ENCODE data around the gene CFAP46.

The CFAP46 gene

DNA sequence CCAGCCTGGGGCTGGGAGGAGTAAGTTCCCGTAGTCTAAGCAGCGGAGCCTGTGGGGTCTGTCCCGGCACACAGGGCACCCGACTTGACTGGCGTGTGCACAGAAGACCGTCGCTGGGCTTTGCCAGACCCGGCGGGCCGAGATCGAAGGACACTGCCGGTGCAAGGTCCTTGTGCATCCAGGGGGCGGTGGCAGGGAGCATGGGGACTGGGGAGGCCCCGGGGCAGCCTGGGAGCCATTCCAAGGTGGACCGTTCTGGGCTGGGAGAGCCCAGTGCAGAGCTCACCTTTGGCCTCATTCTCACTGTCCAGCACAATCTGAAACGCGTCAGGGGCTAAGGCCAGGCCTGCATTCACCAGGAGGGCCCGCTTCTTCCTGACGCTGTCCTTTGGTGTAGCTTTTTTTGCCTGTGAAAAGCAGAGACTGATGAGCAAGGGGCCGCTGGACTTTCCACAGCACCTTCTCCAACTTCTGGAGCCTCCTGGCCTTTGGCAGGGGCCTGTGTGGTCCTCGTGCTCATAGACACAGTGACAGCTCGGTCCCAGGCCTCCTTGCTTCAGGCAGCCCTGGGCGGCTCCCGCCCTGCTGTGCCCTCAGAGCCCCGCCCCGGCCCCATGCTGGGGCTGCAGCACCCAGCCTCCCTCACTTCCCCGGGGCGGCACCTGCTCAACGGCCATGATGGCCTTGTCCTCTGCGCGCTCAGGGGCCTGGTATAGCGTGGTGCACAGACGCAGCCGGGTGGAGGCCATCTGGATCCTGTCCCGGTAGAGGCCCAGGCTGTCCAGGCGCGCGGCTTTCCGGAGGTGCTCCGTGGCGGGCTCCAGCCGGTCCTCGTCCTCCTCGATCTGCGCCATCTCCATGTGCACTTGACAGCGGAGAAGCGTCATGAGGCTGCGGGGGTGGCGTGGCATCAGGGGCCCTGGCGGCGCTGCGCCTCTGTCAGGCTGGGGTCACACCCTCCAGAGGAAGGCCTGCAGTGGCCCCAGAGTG, 20.3 kb downstream of the CFAP46 start:
- H3K18ac ChIP-seq (ENCODE audit: low read depth in 1 of 2, low read length in 2 of 2) = no peak overlapping the region
- no peak overlapping the region for H4K91ac ChIP-seq (ENCODE audit: low read length)
- H3K9me3 ChIP-seq (ENCODE audit: control insufficient read depth, low read length) = no peaks in the 10 kb centered on the region
- H3K4ac ChIP-seq (ENCODE audit: low read depth in 1 of 2, low read length in 2 of 2) = no peak overlapping the region
- H2AFZ ChIP-seq (ENCODE audit: low read depth, low read length) = no peak overlapping the region
- DNase-seq = no peak
- H3K27ac ChIP-seq (ENCODE audit: low read length, poor library complexity, severe bottlenecking) = no peak overlapping the region
- H3K79me1 ChIP-seq (replicated peaks; ENCODE audit: low read length, poor library complexity, severe bottlenecking) = no peaks in the 10 kb centered on the region
- no peaks in the 10 kb centered on the region for H3K36me3 ChIP-seq (ENCODE audit: control insufficient read depth in 1 of 2, insufficient read depth in 2 of 2, low read depth in 1 of 2, low read length in 2 of 2)
- no peak overlapping the region for H2BK15ac ChIP-seq (ENCODE audit: low read depth, poor library complexity, severe bottlenecking)
- H2BK12ac ChIP-seq (ENCODE audit: low read length in 2 of 2) = no peak overlapping the region
- no peak overlapping the region for H4K8ac ChIP-seq (ENCODE audit: low read length)
- H2AK5ac ChIP-seq (ENCODE audit: low read length, severe bottlenecking) = no peak overlapping the region
- H2BK120ac ChIP-seq (ENCODE audit: low read depth, low read length) = no peak overlapping the region
- peaks cover 5% of the 10 kb centered on the region for H3K4me1 ChIP-seq (ENCODE audit: control insufficient read depth, insufficient read depth, low read depth, low read length)
- no peak overlapping the region for H3K14ac ChIP-seq (ENCODE audit: low read length in 2 of 2)
- H3K9ac ChIP-seq (ENCODE audit: low read length) = no peak overlapping the region
- H3K4me2 ChIP-seq (ENCODE audit: low read length, poor library complexity, severe bottlenecking) = no peak overlapping the region
- H2BK5ac ChIP-seq (ENCODE audit: low read depth, low read length, poor library complexity, severe bottlenecking) = no peak overlapping the region
- peaks cover 0 to 32% of the 10 kb centered on the region in 2 experiments for H3K27me3 ChIP-seq (ENCODE audit: control insufficient read depth in 1 of 2, insufficient read depth in 1 of 2, low read length in 2 of 2)
- H3K4me3 ChIP-seq (ENCODE audit: insufficient read depth in 1 of 2, low read depth in 1 of 2, low read length in 2 of 2) = no peak overlapping the region
- no peak overlapping the region for H3K23ac ChIP-seq (ENCODE audit: low read length in 2 of 2)
- WGBS = 92% methylated on average over 52 of the region's 52 CpGs

DNA sequence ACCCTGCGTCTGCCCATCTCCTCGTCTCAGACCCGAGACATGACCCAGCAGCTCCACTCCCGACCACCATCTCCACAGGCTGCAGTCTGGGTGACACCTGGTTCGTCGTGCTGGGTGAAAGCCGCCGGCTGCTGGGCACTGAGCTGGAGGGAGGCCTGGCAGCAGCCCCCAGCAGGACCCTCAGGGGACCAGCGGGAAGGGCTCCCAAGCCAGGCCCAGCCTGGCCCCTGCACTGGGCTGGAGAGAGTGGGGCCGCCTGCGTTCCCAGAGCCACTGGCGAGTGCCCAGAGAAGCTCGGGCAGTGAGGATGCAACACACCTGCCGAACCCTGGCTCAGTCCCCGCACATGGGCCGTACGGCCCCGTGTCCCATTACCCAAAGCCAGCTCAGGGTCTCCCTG, 21.3 kb downstream of the CFAP46 start:
- Histone ChIP-seq H2AFZ (ENCODE audit: low read depth, low read length) (no peak overlapping the region), H2BK5ac (ENCODE audit: low read depth, low read length, poor library complexity, severe bottlenecking) (no peak overlapping the region), H3K4me3 (ENCODE audit: insufficient read depth in 1 of 2, low read depth in 1 of 2, low read length in 2 of 2) (peak overlapping the region in 1 of 2 experiments; percentile 32), H3K79me1 (replicated peaks; ENCODE audit: low read length, poor library complexity, severe bottlenecking) (no peaks in the 10 kb centered on the region), H3K9me3 (ENCODE audit: control insufficient read depth, low read length) (no peaks in the 10 kb centered on the region), H2AK5ac (ENCODE audit: low read length, severe bottlenecking) (no peak overlapping the region), H3K9ac (ENCODE audit: low read length) (no peak overlapping the region), H3K4me2 (ENCODE audit: low read length, poor library complexity, severe bottlenecking) (no peak overlapping the region), H2BK120ac (ENCODE audit: low read depth, low read length) (no peak overlapping the region), H2BK15ac (ENCODE audit: low read depth, poor library complexity, severe bottlenecking) (no peak overlapping the region), H3K14ac (ENCODE audit: low read length in 2 of 2) (no peak overlapping the region), H3K27me3 (ENCODE audit: control insufficient read depth in 1 of 2, insufficient read depth in 1 of 2, low read length in 2 of 2) (peaks cover 0 to 26% of the 10 kb centered on the region in 2 experiments), H3K18ac (ENCODE audit: low read depth in 1 of 2, low read length in 2 of 2) (no peak overlapping the region), H3K4me1 (ENCODE audit: control insufficient read depth, insufficient read depth, low read depth, low read length) (peaks cover 5% of the 10 kb centered on the region), H2BK12ac (ENCODE audit: low read length in 2 of 2) (no peak overlapping the region), H3K27ac (ENCODE audit: low read length, poor library complexity, severe bottlenecking) (no peak overlapping the region), H4K8ac (ENCODE audit: low read length) (no peak overlapping the region), H3K23ac (ENCODE audit: low read length in 2 of 2) (no peak overlapping the region), H3K4ac (ENCODE audit: low read depth in 1 of 2, low read length in 2 of 2) (no peak overlapping the region), H3K36me3 (ENCODE audit: control insufficient read depth in 1 of 2, insufficient read depth in 2 of 2, low read depth in 1 of 2, low read length in 2 of 2) (no peaks in the 10 kb centered on the region), H4K91ac (ENCODE audit: low read length) (no peak overlapping the region)
- no peak for DNase-seq
- 93% methylated on average over 18 of the region's 18 CpGs for WGBS

DNA sequence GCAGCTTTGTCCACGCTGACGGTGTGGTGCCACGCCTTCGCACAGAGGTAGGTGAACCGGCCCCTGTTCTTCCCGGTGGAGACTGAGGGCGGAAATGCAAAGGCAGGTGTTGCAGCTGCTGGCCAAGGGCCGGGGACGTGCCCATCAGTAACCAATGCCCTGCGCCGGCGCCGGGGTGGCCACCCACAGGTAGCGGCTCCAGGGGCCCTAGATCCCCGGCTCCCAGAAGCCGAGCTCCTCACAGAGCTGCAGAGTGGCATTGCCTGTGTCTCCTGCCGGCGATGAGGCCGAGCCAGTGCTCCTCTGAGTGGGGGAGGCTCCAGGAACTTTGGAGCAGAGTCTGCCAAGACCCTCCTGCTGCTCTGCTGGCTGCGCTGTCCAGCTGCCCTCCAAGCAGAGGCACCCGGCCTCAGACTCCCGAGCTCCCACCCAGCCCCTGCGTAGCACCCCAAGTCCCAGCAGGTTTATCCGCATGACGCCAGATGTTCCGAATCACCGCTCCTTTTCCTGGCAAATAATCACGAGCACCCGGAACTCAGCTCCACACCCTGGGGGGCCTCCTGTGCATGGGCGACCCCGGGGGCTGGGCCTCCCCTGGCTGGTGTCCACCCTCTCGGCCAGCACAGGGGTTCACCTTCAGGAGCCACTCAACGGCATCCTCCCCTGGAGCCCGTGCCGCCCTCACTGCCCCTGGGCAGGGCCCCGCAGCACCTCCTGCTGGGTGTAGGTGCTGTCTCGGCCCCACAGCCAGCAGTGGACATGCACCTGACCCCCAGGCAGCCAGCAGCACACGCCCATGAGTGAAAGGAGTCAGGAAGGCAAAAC, 22.1 kb downstream of the CFAP46 start:
- H2AFZ ChIP-seq (ENCODE audit: low read depth, low read length) = no peak overlapping the region
- no peak overlapping the region for H4K91ac ChIP-seq (ENCODE audit: low read length)
- no peak overlapping the region for H3K14ac ChIP-seq (ENCODE audit: low read length in 2 of 2)
- H3K4me2 ChIP-seq (ENCODE audit: low read length, poor library complexity, severe bottlenecking) = no peak overlapping the region
- H3K4me1 ChIP-seq (ENCODE audit: control insufficient read depth, insufficient read depth, low read depth, low read length) = peaks cover 5% of the 10 kb centered on the region
- no peak overlapping the region for H2BK15ac ChIP-seq (ENCODE audit: low read depth, poor library complexity, severe bottlenecking)
- no peak overlapping the region for H3K4ac ChIP-seq (ENCODE audit: low read depth in 1 of 2, low read length in 2 of 2)
- no peak overlapping the region for H2BK120ac ChIP-seq (ENCODE audit: low read depth, low read length)
- H3K79me1 ChIP-seq (replicated peaks; ENCODE audit: low read length, poor library complexity, severe bottlenecking) = no peaks in the 10 kb centered on the region
- no peak overlapping the region for H2BK5ac ChIP-seq (ENCODE audit: low read depth, low read length, poor library complexity, severe bottlenecking)
- no peak overlapping the region for H2BK12ac ChIP-seq (ENCODE audit: low read length in 2 of 2)
- no peak for DNase-seq
- no peak overlapping the region for H2AK5ac ChIP-seq (ENCODE audit: low read length, severe bottlenecking)
- no peak overlapping the region for H4K8ac ChIP-seq (ENCODE audit: low read length)
- H3K9me3 ChIP-seq (ENCODE audit: control insufficient read depth, low read length) = no peaks in the 10 kb centered on the region
- 87% methylated on average over 37 of the region's 38 CpGs for WGBS
- no peak overlapping the region for H3K18ac ChIP-seq (ENCODE audit: low read depth in 1 of 2, low read length in 2 of 2)
- H3K9ac ChIP-seq (ENCODE audit: low read length) = no peak overlapping the region
- H3K23ac ChIP-seq (ENCODE audit: low read length in 2 of 2) = no peak overlapping the region
- no peak overlapping the region for H3K4me3 ChIP-seq (ENCODE audit: insufficient read depth in 1 of 2, low read depth in 1 of 2, low read length in 2 of 2)
- peaks cover 0 to 23% of the 10 kb centered on the region in 2 experiments for H3K27me3 ChIP-seq (ENCODE audit: control insufficient read depth in 1 of 2, insufficient read depth in 1 of 2, low read length in 2 of 2)
- H3K27ac ChIP-seq (ENCODE audit: low read length, poor library complexity, severe bottlenecking) = no peak overlapping the region
- no peaks in the 10 kb centered on the region for H3K36me3 ChIP-seq (ENCODE audit: control insufficient read depth in 1 of 2, insufficient read depth in 2 of 2, low read depth in 1 of 2, low read length in 2 of 2)

Measured in mesenchymal stem cell (in vitro differentiated cells and primary cell).